Lung (tissue), 12 donors: ENCODE data around the gene RFPL4AL1. TPM values are rescaled to one million over a fixed set of nuclear protein-coding genes. Genes with fewer than 3 reads are reported as not detected.
A peak's percentile ranks its signal among the peaks of the same experiment; 100 is the strongest.

Experiments used
- ATAC-seq: fragments of 200-7000 bp; cut with Tn5 transposase; one replicate; pipeline ENCODE4 v1.9.1; 2020; ENCODE audit warnings: moderate number of reproducible peaks; ENCODE audit not compliant: insufficient read depth, low FRiP score
- DNase-seq, 3 donors: peaks; one replicate each; pipeline ENCODE4 v3.0.0-alpha.2; 2013 to 2017
- H3K27ac ChIP-seq, 2 donors: one replicate each; pipeline ENCODE4 v1.5.1; 2013; ENCODE audit warnings: mild to moderate bottlenecking in 2 of 2, moderate library complexity in 2 of 2, control low read depth in 1 of 2, inconsistent platforms in 1 of 2, low read depth in 1 of 2, low read length in 1 of 2
- H3K27me3 ChIP-seq, 3 donors: one replicate each; pipeline ENCODE4 v1.5.1; 2013; ENCODE audit warnings: low read length in 2 of 3; ENCODE audit not compliant: control insufficient read depth in 3 of 3, insufficient read depth in 3 of 3
- H3K36me3 ChIP-seq, 4 donors: one replicate each; pipeline ENCODE4 v1.5.1; 2013; ENCODE audit warnings: low read length in 4 of 4, mild to moderate bottlenecking in 1 of 4, moderate library complexity in 1 of 4; ENCODE audit not compliant: control insufficient read depth in 4 of 4, insufficient read depth in 4 of 4
- H3K4me1 ChIP-seq, 5 donors: one replicate each; pipeline ENCODE4 v1.5.1; 2013; ENCODE audit warnings: low read length in 5 of 5, mild to moderate bottlenecking in 2 of 5, moderate library complexity in 1 of 5; ENCODE audit not compliant: control insufficient read depth in 5 of 5, insufficient read depth in 5 of 5
- H3K4me3 ChIP-seq: one replicate; pipeline ENCODE4 v1.5.1; 2013; ENCODE audit warnings: mild to moderate bottlenecking, control low read depth, moderate library complexity
- H3K9ac ChIP-seq, 2 donors: one replicate each; pipeline ENCODE4 v1.5.1; 2013; ENCODE audit warnings: low read length in 2 of 2, control low read depth in 1 of 2; ENCODE audit not compliant: insufficient read depth in 1 of 2
- H3K9me3 ChIP-seq, 4 donors: one replicate each; pipeline ENCODE4 v1.5.1; 2013; ENCODE audit warnings: low read length in 3 of 4, mild to moderate bottlenecking in 1 of 4, moderate library complexity in 1 of 4; ENCODE audit not compliant: control insufficient read depth in 4 of 4, insufficient read depth in 3 of 4
- WGBS, 2 donors: extraction: QIAGEN DNeasy Blood & Tissue Kit; methylation state at CpG; one replicate each; pipeline ENCODE4 v1.1.7; 2013; 5-methylcytosine and 5-hydroxymethylcytosine counted together
- polyA plus RNA-seq, 2 donors: library from polyadenylated mRNA; stranded (reverse); fragments of 200-250 nt; gene quantifications; one replicate each; pipeline ENCODE4 v1.2.1, GENCODE V29; 2013
- total RNA-seq, 2 donors: library from RNA; depleted of rRNA in 1 of 2; stranded (reverse); fragments of >200 nt in 1 of 2; gene quantifications; one replicate each; pipeline ENCODE4 v1.2.1, GENCODE V29; 2014 to 2021
- TF ChIP-seq, protein P1 (sequence below): IDR thresholded peaks from 2 replicates; pipeline ENCODE4 v1.5.1; 2012; ENCODE audit warnings: mild to moderate bottlenecking; ENCODE audit errors: control extremely low read depth, extremely low read depth
- donor health status: control.
- donor health status: control.
- donor health status: Bipolar disorder and iron deficiency.
- donor health status: healthy.
- donor health status: DM: yes; HTN: yes; CAD: no.

The RFPL4AL1 gene
- total and polyA plus RNA-seq, 4 donors = not detected

DNA sequence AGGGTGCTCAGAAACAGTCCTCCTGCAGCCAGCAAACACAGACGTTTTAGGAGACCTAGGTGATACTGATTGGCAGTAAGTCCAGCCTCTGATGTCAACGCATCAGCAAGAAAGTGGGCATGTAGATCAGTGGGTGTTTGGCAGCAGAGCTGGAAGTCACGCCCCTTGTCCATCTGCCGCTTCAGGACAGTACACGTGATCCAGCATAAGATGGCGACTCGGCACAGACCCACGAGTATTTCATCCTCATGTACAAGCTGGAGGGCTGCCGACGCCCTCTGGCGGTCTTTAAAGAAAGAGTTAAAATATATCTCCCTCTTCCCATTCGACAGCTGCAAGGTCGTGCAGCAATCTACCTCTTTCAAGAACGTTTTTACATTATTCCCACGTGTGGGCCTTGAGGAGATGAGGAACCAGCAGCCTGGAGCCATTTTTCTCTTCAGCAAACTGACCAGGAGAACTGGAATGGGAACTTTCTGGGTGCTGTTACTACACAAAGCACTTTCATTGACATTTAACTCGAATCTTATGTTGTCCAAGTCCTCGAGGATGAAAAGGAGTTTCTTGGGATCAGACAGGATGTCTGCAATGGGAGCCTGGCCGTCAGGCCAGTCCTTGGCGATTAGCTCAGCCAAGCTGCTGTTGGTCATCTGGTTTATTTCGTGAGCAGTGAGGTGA lies 40.6 kb downstream of the RFPL4AL1 start:
- no peak overlapping the region for H3K27ac ChIP-seq
- no peak for ATAC-seq
- H3K4me1 ChIP-seq = peaks cover 0 to 2% (median 0%) of the 10 kb centered on the region in 5 donors
- H3K9me3 ChIP-seq = peaks cover 0 to 7% (median 0%) of the 10 kb centered on the region in 4 donors
- H3K27me3 ChIP-seq = no peaks in the 10 kb centered on the region
- TF ChIP-seq, protein P1, sequence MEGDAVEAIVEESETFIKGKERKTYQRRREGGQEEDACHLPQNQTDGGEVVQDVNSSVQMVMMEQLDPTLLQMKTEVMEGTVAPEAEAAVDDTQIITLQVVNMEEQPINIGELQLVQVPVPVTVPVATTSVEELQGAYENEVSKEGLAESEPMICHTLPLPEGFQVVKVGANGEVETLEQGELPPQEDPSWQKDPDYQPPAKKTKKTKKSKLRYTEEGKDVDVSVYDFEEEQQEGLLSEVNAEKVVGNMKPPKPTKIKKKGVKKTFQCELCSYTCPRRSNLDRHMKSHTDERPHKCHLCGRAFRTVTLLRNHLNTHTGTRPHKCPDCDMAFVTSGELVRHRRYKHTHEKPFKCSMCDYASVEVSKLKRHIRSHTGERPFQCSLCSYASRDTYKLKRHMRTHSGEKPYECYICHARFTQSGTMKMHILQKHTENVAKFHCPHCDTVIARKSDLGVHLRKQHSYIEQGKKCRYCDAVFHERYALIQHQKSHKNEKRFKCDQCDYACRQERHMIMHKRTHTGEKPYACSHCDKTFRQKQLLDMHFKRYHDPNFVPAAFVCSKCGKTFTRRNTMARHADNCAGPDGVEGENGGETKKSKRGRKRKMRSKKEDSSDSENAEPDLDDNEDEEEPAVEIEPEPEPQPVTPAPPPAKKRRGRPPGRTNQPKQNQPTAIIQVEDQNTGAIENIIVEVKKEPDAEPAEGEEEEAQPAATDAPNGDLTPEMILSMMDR = peak; percentile 4
- no peak overlapping the region for H3K4me3 ChIP-seq
- H3K36me3 ChIP-seq = no peaks in the 10 kb centered on the region
- no peak overlapping the region for H3K9ac ChIP-seq
- 30 to 33% methylated on average over 20 of the region's 20 CpGs for WGBS, 2 donors
- DNase-seq = peak in 2 of 3 donors; percentile 13 to 23

DNA sequence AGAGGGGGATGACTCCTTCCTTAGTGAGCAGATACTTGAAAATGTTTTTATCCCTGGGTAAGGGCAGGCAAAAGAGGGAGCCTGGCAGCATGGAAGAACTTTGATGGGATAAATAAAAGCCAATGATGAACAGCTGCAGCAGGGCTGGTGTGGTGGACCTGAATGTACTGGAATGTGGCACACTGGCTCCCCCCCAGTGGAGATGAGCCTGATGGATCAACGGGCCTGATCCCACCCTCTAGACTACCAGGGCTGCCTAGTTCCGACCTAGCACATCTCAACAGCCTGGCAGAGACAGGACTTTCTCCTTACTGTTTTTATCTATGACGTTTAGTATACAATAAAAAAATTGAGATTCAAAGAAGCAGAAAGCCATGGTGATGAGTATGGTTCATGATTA lies 42.4 kb downstream of the RFPL4AL1 start:
- H3K27me3 ChIP-seq = no peaks in the 10 kb centered on the region
- H3K4me3 ChIP-seq = no peak overlapping the region
- DNase-seq (no peak), ATAC-seq (no peak)
- peaks cover 0 to 2% (median 0%) of the 10 kb centered on the region in 5 donors for H3K4me1 ChIP-seq
- no peak overlapping the region for H3K9ac ChIP-seq
- no peaks in the 10 kb centered on the region for H3K36me3 ChIP-seq
- peaks cover 0 to 9% (median 2%) of the 10 kb centered on the region in 4 donors for H3K9me3 ChIP-seq
- TF ChIP-seq, protein P1 = no peak
- 72 to 84% methylated on average over 3 of the region's 3 CpGs for WGBS, 2 donors
- no peak overlapping the region for H3K27ac ChIP-seq

DNA sequence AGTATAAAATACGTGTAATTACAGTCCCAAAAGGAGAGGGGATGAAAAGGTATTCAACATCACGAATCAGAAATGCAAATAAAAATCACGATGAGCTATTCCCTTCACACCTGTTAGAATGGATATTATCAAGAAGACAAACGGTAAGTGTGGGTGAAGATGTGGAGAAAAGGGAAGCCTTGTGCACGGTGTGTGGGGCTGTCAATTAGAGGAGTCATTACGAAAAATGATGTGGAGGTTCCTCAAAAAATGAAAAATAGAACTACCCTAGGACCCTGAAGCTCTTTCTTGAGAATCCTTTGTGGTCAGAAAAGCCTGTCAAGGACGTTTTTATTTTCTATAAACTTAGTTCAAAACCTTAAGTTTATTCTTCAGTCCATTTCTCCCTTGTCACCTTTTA lies 43.5 kb downstream of the RFPL4AL1 start:
- DNase-seq = no peak
- TF ChIP-seq, protein P1 = no peak
- Histone ChIP-seq H3K4me1 (peaks cover 0 to 2% (median 0%) of the 10 kb centered on the region in 5 donors), H3K27me3 (no peaks in the 10 kb centered on the region), H3K9me3 (peaks cover 0 to 9% (median 2%) of the 10 kb centered on the region in 4 donors), H3K27ac (no peak overlapping the region), H3K36me3 (no peaks in the 10 kb centered on the region), H3K9ac (no peak overlapping the region), H3K4me3 (no peak overlapping the region)
- no peak for ATAC-seq
- WGBS, 2 donors = 52 to 61% methylated on average over 7 of the region's 7 CpGs
